GM18519 (cell line): ENCODE results near the gene CFAP251.
"Not testable (repeated sequence)": the region's sequence is repeated elsewhere in the genome, so short reads cannot be mapped to it uniquely, and the experiment has no call there.

Experiments used
- ATAC-seq: cut with Tn5 transposase; IDR thresholded peaks from one replicate; pipeline ENCODE4 v1.9.1; 2021; ENCODE audit warnings: mild to moderate bottlenecking, moderate library complexity; ENCODE audit not compliant: unreplicated experiment, low FRiP score

Gene CFAP251

DNA sequence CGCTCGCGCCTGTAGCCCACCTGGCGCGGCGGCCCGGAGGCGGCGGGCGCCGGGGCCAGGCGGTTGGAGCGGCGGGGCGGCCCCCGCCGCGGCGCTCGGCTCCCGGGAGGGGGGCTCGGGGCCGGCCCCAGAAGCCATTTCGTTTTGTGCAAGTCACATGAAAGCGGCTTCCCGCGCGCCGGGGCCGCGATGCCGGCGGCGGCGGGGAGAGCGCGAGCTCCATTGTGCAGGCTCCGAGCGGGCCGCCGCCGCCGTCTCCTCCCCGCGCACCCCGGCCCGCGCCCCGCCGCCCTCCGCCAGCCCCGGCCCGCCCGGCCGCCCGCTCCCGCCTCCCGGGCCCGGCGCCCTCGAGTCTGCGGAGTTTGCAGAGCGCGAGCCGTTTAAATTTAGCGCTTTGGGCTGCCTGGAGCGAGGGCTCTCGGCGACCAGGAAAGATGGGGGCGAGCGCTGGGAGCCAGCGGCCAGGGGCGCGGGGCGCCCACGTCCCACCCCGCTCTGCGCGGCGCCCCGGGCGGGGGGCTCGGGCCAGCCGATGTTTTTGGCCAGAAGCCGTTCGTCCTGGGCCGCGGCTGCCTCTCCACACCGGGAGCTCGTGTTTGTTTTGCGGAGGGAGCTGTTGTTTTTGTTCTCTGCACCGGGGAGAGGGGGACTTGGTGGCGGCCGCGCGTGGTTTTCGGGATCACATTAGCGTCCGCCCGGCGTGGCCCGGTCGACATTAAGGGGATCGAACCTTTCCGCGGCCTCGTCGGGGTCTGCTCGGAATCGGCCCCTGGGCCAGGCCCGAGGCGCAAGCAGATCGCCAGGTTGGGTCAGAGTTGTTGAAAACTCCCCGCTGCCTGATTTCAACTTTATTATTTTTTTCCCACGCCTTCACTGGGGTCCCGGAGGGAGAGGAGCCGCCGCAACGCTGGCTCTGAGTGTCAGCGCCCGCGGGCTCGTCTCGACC is 104.3 kb downstream of the CFAP251 start:
- ATAC-seq = no peak

- no peak for ATAC-seq
Observed at GRCh38 chr12:122023339-122024131, 105.1 kb downstream of the CFAP251 start.

DNA sequence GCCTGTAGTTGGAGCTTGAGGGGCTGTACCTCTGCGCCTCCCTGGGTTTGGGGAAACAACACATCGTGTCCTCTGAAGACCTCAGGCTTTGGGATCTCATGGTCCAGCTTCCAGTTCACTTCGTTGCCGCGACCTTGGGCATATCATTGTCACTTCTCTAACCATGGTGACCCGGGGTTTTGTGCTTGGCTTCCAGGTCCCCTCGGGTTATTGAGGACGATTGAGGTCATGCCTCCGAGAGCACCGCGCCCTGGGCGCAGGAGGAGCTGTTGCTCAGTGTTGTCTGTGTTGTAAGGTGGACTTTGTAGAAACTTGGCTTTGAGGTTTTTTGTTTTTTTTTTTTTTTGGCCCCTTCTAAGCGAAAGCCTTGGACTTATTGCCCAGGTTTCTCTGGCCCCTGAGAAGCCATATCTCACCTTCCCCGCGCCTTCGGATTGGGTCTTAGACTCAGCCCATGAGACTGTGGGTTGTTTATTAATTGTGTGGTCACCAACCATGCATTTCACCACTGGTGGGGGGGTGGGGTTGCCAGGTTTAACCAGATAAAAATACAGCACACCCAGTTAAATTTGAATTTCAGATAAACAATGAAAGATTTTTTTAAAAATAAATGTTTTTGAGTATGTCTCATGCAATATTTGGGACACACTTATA is 105.9 kb downstream of the CFAP251 start:
- no peak for ATAC-seq

DNA sequence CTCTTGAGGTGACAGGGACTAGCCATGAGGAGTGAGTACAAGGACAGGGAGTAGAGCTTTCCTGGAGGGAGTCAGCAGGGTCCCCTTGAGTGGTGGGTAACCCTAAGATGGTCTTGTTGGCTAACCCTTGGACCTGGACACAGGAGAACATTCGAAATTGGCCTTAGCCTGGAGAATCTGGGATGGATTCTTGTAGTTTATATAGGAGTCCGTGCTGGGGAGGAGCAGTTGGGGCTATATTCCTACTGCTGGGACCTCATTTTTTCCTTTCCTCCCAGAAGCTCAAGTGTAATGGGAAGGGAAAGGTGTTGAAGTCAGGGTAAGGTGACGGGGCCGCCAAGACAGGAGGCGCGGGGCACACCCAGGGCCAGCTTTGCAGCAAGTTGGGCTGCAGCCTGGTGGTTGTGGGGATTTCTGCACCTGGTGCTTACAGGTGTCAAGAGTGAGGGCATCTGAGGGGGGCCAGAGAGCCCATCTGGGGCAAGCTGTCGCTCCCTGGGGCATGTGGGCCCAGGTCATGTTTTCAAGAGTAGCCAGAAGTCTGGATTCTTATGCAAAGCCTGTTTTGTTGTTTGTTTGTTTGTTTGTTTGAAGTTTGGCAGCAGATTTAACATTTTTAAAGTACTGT is 108.4 kb downstream of the CFAP251 start:
- no peak for ATAC-seq

GRCh38 chr12:122028165-122028904 is 109.9 kb downstream of the CFAP251 start:
- no peak for ATAC-seq

DNA sequence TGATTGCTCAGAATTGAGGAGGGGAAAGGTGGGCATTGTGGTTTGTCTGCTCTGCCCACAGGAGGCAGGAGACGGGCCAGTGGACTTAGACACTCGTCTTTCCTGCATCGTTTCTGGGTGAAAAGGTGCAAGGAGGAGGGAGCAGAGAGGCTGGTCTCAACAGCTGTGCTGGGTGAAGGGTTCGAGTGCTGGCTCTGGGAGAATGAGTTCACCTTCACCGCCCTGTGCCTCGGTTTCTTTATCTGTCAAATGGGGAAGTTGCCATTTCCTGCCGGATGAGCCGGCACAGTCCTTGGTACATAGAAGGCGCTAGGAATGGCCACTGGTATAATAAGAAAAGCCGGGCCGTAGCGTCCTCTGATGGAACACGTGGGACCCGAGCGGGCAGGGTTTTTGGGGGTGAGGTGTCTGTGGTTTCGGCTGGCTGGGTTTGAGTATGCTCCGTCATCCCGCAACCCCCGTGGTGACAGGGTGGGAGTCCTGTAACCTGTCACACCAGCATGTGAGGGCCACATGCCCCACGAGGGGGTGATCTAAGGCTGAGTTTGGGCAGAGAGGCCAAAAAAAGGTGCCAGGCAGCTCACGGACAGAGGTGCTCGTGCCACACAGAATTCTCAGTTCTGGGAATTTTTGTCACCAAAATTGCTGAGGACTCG is 110.6 kb downstream of the CFAP251 start:
- ATAC-seq = no peak

DNA sequence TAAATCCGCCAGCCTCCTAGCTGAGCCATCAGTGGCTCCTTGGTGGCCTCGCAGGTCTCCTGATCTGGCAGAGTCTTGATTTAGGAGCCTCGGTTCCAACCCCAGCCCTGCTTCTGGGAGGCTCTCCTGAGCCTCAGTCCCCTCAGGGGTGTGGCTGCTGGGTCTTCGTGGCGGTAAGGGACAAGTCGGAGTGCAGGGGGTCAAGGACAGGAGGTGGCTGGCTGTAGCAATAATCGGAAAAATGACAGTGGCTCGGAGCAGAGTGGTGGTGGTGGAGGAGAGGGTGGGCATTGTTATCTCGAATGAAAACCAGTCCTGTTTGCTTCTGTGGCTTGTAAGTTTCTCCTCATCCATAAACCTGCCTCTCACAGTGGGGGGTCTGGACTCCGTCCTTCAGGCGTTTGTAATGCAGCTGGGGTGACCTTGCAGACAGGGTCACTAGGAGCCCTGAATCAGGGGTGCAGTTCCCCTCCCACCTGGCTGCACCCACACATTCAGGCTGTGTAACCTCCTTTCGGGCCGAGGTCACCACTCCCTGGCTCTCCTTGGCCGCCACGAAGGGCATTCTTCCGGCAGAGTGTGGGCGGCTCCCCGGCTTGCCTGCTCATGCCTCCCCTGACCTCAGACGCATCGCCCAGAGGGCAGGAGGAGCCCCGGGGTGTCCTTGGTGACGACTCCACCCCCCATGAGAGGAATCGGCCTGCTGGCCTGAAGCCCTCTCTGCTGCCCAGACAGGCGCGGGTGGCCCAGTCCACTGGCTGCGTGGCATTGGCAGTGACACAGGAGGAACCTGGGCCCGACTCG is 111.4 kb downstream of the CFAP251 start:
- no peak for ATAC-seq

- ATAC-seq = no peak
Observed at GRCh38 chr12:122030424-122031035, 112.1 kb downstream of the CFAP251 start.

- ATAC-seq = no peak
Observed at GRCh38 chr12:122031342-122032216, 113.2 kb downstream of the CFAP251 start.

- ATAC-seq = no peak
Observed at GRCh38 chr12:122032580-122032979, 114.2 kb downstream of the CFAP251 start.

DNA sequence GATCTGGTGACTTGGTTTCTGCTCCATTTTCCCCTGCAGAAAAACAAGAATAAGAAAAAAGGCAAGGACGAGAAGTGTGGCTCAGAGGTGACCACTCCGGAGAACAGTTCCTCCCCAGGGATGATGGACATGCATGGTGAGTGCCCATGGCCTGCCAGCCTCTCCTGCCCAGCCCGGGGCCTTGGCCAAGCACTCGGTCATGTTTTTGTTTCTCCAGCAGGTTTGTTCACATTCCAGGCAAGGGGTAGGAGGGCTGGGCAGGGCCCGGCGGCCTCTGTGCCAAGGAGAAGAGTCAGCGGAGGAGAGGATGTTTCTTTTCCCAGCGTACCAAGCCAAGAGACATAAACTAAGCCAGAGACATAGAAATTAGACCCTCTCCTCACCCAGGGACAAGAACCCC is 116.9 kb downstream of the CFAP251 start:
- no peak for ATAC-seq

DNA sequence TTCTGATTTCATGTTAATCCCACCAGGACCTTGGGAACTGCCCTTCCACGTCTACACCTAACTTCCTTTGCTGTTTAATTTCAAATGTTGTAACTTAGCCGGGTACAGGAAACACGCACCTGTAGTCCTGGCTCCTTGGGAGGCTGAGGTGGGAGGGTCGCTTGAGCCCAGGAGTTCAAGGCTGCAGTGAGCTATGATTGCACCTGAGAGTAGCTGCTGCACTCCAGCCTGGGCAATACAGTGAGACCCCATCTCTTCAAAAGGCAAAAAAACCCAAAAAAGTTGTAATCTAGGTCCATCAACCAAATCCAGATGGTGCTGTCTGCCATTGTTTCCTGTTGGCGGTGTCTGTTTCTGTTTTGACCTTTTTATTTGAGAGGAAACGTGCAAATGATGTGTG is 117.8 kb downstream of the CFAP251 start:
- no peak for ATAC-seq

DNA sequence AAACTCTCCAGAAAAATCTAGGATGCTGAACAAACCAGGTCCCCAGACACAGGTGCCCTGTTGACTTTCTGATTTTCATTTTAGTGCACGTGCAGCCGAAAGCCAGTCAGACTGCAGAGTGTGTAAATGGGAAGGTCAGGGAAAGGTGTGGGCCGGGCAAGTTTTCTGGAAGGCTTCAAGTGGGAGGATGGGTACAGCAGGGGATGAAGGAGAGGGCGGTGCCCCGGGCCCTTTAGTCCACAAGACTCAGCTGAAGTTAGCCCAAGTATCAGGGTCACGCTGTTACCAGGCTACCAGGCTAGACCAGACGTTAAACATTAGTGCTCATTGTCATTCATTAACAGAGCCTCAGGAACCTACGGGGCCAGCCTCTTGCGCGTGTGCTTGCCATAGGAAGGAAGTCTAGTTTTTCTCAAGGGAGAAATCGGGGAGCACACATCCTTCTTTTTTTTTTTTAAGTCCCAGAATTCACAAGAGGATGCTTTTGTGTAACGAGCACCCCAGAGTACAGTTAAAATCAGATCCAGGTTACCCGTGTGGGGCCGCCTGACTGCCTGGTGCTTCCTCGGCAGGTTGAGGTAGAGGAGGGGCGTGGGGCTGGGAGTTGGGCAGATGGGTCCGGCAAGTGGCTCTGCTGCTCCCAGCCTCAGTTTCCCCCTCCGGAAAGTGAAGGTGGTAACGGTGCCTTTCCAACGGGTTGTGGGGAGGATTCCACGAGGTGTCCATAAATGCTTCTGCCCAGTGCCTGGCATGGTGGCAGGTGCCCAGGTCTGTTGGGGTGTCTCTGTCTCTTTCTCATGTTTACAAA is 122.4 kb downstream of the CFAP251 start:
- ATAC-seq = no peak

DNA sequence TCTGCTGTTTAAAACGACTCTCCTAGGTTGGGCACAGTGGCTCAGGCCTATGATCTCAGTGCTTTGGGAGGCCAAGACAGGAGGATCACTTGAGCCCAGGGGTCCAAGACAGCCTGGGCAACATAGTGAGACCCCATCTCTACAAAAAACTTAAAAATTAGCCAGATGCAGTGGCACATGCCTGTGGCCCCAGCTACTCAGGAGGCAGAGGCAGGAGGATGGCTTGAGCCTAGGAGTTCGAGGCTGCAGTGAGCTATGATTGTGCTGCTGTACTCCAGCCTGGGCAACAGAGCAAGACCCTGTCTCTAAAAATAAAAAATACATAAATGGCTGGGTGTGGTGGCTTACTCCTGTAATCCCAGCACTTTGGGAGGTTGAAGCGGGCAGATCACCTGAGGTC is 123.1 kb downstream of the CFAP251 start:
- ATAC-seq = not testable (repeated sequence)

DNA sequence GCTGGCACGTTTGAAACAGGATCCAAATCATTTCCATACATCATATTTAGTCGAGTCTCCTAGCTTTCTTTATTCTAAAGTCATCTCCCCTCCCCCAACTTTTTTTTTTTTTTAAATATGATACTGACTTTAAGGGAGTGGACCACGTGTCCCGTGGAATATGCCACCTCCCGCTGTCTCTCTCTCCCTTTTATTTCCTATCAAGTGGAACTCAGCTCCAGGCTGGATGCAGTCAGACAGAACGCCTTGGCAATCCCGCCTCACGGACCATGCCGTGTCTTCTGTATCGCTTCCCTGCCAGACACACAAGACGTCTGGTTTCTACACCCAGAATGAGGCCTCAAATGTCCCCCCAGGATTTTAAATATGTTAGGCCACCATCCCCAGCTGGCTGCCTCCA is 124.5 kb downstream of the CFAP251 start:
- ATAC-seq = no peak

GRCh38 chr12:122043476-122043875 is 125.1 kb downstream of the CFAP251 start:
- no peak for ATAC-seq
